NCI-H2196 (cell line): ENCODE results near the gene MROH9.
A peak's percentile ranks its signal among the peaks of the same experiment; 100 is the strongest.

Experiments
- DNase-seq: peaks from one replicate; lab custom pipeline; 2025; ENCODE audit not compliant: unreplicated experiment; lab: John Stamatoyannopoulos, UW

Gene MROH9

DNA sequence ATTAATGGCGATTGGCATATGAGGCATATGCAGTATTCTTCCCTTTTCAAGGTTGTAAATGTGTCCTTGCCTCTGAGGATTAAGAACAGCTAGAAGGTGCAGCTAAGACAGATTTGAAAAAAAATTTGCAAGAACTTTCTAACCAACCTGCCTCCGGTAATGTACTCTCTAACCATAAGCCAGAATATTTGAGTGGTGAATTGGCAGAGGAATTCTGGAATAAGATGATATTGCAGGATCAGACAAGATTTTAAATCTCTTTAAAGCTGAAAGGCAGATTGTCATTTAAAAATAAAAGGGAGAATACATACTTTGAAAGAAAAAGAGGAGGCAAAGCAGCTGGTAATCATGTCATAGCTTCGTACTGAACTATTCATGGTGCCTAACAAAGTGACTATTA, 29.2 kb downstream of the MROH9 start:
- DNase-seq, result no peak

DNA sequence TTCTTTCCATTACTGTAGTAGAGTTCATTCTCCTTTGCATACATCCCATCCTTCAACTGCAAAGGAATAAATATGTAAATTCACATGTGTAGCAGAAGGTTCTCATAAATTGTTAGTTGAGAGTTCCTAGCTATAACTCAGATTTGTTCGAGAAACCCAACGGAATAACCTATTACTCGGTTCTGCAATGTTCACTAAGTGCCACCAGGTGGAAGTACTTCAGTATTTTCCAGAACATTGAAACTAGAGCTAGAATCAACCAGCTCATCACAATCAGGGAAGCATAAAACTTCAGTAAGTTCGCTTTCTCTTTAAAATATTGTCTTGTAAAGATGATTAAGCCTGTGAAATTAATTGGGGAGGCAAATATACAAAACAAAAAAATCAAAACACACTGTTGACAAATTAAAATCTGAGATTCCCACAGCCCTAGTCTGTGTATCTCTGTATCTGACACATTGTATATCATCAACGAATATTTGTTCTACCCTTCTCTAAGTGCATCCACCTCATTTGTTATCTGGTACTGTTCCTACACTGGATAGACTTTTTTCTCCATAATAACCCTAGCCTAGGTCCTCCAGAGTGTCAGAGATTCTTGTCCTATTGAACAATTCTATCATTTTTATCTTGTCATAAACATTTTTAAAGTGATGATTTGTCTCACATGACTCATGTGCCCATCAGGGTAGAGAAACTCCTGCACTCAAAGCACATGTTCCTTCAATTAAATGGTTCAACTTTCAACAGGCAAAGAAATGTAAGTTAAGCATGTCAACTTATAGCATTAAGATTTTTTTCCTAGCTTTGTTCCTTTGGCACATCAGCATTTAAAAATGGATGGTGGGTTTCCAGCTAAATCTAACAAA, 31.9 kb downstream of the MROH9 start:
- DNase-seq, result peak; percentile 19

DNA sequence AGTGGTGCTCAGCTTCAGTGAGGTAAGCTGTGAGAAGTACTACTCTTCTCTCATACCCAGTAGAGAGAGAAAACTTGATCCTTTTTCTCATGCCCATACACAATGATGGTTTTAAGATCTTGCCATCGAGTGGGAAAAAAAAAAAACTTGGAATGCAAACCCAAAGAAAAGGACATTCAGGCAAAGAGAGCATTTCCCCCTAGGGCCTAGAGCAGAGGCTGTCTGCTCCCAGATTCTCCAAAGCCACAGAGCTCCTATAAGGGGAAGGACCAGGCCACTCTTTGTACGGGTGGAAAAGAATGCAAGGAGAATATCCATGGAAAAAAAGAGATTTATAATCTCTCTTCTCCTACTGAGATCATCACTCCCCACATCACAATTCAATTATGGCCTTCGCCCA, 34.9 kb downstream of the MROH9 start:
- DNase-seq, result no peak

DNA sequence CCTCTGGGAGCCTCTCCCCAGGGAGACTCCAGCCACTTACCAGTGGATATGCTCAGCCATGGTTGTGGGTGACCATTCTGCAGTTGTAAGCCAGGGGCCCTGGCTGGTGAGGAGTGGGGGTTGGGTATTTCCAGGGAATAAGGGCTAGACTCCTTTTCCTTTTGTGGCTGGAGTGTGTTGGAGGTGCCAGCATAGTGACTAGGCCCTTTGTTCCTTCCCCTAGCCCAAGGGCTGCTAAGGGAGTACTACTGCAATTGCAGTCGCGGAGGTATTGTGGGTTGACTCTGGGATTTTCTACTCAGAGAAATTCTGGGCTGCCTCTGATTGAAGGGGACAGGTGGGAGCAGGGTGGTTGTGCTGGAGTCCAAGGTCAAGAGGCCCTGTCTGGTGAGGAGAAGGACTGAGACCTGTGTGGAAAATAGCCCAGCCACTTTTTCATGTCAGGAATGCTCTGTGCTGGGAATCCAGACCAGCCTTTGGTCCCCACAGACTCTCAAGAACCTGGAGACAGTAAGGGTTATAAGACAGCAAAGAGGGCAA, 43.1 kb downstream of the MROH9 start:
- DNase-seq, result no peak

DNA sequence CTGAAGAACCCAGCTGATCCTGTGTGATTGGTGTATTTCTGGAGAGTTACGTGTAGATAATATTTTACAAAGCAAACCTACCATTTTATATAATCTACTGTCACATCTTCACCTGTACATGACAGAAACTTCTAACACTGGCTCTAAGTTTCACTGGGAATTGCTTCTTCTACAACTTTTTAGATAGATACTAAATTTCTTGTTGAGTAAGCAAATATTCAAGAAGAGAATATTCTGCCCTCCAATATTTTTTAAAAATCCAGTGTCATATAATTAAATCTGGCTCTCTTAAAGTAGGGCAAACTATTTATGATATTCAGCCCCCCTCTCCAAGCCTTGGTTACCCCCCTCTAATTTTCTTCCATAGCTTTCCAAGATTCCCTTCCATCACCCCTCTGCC, 50.1 kb downstream of the MROH9 start:
- DNase-seq, result no peak

DNA sequence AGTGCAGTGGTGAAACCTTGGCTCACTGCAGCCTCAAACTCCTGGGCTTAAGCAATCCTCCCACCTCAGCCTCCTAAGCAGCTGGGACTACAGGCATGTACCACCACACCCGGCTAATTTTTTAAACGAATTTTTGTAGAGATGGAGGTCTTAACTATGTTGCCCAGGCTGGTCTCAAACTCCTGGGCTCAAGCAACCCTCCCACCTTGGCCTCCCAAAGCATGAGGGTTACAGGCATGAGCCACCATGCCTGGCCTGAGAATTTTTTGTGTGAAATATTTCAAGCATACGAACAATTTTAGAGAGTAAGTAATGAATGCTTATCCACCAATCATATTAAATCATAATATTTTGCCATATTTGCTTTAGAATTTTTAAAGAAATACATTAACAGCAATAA, 51.6 kb downstream of the MROH9 start:
- DNase-seq, result no peak

DNA sequence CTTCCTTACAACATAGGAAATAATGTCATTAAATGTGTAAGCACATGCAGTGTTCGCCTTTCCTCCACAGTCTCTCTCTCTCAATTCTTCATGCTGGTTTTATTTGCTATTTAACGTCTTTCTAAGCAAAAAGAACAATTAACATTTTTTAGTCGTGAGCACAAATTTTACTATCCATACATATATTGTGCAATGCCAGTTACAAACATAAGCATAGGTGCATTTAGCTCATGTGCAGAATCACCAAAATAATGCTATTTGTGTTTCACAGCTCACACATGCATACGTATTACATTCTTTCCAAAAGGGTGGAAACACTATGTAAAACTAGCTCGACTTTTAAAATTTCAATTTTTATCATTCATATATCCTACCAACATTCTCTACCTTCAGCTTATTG, 52.1 kb downstream of the MROH9 start:
- DNase-seq, result no peak

DNA sequence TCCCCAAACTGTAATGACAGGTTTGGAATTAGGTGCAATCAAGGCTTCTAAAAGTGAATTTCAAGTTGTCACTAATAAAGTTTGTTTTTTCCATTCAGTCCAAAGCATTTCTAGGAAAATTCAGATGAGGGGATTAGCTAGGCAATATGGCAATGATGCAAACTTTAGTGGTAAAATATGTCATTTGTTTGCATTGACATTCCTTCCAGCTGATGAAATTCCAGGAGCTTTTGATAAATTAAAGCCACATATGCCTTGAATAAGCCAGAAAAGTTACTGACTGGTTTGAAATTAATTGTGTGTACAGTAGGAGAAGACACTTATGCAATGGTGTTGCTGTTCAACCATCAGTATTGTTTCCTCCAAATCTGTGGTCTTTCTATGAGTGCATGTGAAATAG, 57.8 kb downstream of the MROH9 start:
- no peak for DNase-seq

DNA sequence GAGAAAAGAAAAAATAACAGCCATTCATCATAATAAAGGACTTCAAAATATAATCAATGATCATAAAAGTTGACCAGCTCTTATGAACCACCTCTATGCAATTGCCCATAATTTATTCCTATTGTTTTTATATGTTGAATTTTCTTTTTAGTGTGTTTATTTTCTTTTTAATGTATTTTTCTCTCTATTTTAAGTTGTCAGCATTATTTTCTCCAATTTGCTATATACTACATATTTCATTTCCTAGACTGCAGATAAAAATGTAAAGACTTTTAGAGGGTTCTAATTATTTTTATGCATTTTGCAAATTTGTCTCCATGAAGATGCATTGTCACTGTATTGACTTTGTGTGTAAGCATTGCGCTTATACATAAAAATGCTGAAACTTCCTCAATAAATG, 58.4 kb downstream of the MROH9 start:
- DNase-seq, result no peak

DNA sequence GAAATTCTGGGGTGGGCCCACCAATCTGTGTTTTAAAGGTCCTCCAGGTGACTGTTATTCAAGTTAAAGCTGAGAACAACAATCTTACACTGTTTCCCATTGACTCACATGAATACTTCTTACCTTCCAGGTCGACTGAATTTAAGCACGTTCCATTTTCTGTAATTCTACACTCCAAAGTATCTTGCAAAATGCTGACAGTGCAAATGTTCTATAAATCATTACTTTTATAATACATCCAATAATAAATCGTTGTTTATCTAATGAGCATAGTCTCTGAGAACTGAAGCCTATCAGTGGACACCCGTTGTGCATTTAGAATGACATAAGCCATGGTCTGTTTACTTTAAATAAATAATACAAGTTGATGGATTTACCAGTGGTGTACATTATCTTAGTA, 79.5 kb downstream of the MROH9 start:
- DNase-seq, result no peak

DNA sequence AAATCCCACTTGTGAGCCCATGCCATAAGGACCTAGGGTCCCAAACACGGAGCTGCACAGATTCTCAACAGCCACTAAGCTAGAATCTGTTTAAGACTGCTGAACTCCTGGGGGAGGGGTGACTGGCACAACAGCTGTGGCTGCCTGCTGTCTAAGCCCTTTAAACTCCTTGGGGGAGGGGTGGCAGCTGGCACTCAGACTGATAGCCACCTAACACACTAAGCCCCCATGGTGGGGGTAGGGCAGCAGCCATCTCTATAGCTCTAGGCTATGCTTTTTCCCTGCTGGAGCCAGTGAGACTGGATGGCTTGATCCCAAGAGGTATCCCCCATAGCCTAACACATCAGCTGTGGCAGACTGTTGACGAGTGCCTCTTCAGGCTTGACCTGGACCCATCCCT, 82.1 kb downstream of the MROH9 start:
- no peak for DNase-seq

DNA sequence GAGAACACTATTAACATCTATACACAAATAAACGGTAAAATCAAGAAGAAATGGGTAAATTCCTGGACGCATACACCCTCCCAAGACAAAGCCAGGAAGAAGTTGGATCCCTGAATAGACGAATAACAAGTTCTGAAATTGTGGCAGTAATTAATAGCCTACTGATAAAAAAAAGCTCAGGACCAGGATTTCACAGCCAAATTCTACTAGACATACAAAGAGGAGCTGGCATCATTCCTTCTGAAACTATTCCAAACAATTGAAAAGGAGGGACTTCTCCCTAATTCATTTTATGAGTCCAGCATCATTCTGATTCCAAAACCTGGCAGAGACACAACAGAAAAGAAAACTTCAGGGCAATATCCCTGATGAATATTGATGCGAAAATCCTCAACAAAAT, 84.6 kb downstream of the MROH9 start:
- no peak for DNase-seq

DNA sequence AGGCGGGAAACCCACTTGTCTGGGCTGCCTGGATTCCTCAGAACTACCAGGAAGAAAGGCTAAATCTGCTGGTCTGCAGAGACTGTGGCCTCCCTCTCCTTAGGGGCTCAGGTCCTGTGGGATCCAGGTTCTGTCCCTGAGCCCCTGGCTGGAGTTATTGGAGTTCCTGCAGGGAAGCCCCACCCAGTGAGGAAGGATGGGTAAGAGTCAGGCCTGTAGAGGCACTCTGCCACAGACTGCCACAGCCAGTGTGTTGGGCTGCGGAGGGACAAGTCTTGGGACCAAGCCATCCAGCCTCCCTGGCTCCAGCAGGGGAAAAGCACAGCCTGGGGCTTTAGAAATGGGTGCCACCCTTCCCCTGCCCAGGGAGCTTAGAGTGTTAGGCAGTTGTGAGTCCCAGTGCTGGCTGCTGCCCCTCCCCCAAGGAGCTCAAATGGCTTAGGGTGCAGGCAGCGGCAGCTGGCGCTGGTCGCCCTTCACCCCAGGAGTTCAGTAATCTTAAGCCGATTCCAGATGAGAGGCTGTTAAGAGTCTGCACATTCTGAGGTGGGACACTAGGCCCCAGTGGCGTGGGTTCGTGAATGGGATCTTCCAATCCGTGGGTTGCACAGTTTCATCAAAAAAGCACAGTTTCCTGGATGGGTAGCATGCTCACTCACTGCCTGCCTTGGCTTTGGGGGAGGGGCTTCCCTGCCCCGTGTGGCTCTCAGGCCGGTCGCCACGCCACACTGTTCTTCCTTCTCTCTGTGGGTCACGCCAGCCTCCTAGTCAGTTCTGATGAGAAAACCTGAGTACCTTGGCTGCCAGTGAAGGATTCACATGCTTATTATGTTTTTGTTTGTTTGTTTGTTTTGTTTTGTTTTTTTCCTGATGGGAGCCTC, 97.7 kb downstream of the MROH9 start:
- no peak for DNase-seq

DNA sequence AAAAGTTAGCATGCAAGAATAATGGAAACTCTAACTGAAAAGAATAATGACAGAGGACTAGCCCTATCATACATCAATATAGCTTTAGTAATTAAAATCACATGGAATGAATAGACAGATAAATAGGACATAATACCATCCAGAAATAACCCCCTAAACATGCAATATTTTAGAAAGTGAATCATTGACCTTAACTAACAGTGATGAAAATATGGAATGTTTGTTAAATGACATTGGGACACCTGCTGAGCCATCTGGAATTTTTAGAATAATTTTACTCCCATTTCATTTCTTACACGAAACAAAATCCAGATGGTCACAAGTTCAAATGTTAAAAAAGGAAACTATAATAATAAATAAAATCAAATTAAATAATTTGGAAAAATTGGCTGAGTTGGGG, 102.3 kb downstream of the MROH9 start:
- DNase-seq, result no peak

DNA sequence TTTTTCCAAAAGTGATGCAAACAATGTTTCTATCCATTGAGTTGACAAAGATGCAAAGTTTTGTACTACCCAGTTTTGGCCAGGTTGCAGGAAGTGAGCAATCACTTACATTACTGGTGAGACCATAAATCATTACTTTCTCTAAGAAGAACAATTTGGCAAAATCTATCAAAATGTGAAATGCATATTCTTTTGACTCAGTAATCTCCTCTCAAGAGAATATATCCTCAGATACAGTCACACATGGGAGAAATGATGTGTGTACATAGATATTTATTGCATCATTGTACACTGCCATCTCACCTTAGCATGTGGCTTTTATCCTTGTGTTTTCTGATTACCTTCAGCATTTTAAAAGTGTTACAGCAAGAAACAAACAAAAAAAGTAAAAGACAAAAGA, 103.0 kb downstream of the MROH9 start:
- DNase-seq, result no peak

DNA sequence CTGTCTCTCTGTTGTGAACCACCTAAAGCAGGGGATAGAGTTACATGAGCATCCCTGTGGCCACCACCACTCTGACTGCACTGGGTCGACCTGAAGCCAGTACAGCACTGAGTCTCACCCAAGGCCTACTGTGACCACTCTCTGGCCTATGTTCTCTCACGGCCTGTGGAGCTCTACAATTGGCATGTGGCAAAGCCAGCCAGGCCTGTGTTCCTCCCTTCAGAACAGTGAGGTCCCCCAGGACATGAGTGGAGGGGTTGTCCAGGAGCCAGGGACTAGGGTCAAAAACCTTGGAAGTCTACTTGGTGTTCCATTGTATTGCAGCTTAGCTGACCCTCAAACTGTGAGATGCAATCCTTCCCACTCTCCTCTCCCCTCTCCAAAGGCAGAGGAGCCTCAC, 112.7 kb downstream of the MROH9 start:
- no peak for DNase-seq

DNA sequence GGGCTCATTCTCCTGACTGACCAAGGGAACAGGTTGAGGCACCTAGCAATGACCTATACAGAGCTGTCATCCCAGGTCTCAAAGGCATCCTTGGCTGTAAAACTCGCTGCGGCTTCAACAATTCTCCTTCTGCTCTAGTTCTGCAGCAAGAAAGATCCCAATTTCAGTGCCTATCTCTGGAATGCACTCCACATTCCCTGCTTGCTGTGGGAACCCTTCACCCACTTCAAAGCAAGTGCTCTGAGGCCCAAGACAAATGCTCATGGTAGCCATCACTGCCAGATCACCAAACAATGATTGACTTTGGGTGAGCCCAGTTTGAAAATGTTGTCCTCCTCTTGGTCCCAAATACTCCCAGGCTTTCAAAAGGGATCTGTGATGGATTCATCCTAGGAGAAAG, 117.6 kb downstream of the MROH9 start:
- DNase-seq, result no peak

DNA sequence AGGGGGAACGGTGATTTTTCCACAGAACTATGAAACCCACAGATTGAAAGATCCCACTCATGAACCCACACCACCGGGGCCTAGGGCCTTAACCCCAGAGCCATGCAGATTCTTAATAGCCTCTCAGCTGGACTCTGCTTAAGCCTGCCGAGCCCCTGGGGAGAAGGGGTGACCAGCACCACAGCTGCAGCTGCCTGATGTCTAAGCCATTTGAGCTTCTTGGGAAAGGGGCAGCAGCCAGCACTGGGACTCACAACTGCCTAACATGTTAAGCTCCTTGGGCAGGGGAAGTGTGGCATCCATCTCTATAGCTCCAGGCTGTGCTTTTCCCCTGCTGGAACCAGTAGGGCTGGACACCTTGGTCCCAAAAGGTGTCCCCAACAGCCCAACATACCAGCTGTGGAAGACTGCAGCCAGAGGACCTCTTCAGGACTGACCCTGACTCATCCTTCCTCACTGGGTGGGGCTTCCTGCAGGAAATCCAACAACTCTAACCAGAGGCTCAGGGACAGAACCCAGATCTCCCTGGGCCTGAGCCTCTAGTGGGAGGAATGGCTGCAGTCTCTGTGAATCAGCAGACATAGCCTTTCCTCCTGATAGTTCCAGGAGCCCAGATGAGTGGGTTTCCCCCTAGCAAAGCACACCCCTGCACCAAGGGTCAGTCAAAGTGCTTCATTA, 120.8 kb downstream of the MROH9 start:
- no peak for DNase-seq

DNA sequence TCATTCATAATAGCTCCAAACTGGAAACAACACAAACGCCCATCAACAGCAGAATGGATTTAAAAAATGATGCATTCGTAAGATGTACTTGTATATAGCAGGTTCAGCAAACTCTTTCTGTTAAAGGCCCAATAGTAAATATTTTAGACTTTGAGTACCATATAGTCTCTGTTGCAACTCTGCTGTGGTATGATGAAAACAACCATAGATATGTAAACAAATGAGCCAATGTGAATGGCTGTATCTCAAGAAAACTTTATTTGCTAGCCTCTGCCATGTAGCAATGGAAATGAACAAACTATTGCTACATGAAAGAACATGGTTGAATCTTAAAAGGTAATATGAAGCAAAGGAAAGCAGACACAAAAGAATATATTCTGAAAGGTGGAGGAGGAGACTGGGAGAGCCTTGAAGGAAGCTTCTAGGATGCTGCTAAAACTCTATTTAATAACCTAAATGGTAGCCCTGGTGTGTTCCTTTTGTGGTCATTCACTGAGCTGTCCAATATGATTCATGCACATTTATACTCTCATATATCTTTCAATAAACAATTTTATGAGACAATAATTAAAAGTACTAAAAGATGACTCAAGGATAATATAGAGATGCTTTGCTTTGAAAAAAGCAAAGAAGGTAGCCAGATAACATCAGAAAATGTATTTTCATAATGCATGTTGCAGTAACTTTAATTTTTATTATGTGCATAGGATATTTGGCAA, 126.2 kb downstream of the MROH9 start:
- DNase-seq, result no peak

DNA sequence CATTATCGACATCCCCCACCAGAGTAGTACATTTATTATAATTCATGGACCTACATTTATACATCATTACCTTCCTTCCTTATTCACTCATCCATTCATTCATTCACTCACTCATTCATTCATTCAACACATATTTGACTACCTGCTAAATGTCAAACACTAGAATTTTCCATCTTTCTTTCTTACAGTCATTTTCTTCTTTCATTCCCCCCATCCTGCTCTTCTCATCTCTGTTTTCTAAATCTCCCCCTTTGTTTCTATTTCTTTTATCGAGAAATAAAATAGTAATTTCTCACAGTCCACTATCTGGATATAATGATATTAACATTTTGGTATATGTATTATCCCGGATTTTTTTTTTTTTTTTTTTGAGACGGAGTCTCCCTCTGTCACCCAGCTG, 127.6 kb downstream of the MROH9 start:
- no peak for DNase-seq

DNA sequence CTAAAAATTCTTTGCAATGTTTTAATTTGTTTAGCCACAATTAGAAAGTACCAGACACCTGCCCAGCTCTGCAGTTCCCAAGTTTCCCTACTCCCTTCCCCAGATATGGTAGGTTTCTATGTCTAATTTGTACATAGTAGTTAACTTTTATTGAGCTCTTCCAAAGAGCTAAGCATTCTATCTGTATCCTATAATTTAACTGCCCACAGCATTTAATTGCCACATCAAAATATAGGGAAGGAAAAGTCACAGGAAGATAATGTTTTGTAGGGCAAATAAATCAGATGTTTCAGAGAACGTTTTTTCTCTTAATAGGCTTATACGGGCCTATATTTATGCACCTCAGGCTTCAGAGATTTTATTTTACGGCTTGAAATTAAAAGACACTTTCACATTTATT, 139.7 kb downstream of the MROH9 start:
- no peak for DNase-seq
